Activated CD4-positive, alpha-beta T cell treated with anti-CD3 and anti-CD28 coated beads, Interleukin-2, amount 50 U/mL, for 1 hour (primary cell): ENCODE measurements around the gene SMIM36.
"Not testable (repeated sequence)": the region's sequence is repeated elsewhere in the genome, so short reads cannot be mapped to it uniquely, and the experiment has no call there.

ENCODE experiments used
- DNase-seq: peaks from one replicate; pipeline ENCODE4 v3.0.0-alpha.2; 2020

The SMIM36 gene

DNA sequence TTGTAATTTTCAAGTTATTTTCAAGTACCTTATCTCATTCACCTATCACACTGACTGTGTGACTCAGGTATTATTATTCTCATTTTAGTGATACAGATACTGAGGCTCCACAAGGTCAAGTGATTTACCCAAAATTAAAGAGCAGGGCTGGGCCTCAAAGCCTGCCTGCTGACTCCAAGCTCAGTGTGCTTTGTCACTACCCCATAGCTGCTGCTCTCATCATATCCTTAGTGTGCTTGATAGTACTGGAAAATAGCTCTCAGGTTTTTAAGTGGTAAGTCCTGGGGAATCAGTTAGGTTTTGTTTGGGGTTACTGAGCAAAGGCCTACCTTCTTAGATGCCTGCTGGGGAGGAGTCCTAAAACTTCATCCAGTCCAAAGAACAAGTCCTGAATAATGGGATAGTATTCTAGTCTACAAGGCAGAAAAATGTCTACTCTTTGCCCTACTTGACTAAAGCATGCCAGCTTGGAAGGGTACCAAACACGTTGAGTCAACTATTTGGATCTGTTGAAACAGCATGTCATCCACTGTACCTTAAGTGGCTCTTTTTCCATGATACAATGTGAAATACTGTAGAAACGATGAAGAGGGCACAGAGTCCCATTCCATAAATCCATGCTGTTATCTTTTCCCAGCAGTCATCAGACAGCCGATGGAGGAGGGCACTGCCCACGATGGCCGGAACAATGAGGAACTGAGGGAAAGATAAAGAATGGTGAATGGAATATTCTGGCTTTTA, 100.4 kb downstream of the SMIM36 start:
- no peak for DNase-seq

DNA sequence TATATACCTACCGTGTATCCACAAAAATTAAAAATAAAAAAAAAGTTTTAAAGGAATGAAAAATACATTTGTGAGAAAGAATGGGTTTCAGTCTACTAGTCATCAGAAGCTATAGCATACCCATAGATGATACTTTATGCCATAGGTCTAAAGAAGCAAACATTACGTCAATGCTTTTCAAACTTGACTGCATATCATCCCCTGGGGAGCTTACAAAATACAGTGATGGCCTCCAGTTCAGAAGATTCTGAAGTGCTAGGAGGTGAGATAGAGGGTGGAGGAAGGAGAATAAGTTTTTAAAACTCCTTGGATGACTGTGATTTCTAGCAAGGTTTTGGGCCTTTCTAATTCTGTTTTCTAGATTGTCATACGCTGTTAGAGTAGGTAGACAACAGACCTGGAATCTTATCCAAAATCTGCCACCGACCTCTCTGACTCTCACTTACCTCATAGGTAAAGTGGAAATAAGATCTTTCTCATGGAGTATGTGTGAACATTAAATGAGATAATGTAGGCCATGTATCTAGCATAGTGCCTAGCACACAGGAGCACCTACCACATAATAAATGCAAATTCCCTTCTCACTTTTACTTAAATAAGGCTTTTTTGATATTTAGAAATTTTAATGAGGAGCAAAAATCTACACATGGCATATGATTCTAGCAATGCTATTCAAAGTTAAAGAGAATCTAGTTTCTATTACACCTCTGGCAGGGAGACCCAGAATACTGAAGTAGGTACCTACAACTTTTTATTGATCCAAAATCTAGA, 102.0 kb downstream of the SMIM36 start:
- DNase-seq: no peak

DNA sequence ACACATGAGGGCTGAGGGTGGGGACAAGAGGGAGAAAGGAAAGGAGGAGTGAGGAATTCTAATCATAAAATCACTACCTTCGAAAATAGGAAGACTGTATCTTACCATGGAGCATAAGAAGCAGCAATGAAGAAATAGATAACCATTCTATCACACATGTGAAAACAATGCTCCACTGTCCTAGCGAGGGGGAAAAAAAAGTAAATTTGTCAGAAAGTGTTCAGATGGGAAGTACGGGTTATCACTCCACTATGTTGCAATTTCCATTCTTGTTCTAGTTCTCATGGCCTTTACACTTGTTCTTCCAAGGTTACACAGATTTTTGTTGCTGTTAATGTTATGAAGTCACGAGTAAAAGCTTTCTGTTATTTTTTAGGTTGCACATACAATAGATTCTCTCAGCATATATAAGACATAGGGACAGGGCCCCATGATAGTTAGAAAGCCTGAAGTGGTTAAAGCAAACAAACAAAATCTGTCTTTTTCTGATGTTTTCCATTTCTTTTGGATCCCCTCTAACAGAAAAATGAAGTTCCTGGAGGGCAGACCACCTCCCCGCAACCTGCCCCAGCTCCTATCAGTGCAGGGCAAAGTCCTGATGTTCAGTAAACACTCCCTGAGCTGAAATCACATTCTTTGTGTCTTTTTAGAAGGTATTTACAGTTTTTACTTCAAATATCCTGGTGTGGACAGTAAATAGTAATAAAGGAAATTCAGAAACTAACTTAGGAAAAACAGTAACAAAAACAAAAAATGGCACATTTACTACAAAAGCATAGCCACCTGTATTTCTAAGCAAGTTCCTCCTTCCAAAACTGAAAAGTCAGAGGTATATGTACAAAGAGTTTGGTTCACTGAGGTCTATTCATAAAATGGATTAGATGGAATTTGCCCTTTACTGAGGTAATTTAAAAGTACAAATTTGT, 103.3 kb downstream of the SMIM36 start:
- no peak for DNase-seq

DNA sequence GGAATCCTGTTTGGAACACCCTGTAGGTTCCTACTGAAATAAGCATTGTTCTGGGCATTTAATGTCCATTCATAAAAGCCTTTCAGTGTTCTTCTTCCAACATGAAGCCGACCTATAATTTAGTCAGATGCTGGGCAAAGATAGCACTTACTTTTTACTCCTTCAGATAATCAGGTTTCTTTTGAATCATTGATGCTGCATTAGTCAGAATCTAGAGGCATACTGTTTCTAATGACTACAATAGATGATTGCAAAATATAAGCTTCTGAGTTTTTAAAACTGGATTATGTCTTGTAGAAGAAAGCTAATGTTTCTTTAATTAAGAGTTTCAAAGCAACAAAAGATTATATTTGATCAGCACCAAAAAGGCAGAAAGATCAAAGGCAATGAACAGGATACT, 105.7 kb downstream of the SMIM36 start:
- no peak for DNase-seq

DNA sequence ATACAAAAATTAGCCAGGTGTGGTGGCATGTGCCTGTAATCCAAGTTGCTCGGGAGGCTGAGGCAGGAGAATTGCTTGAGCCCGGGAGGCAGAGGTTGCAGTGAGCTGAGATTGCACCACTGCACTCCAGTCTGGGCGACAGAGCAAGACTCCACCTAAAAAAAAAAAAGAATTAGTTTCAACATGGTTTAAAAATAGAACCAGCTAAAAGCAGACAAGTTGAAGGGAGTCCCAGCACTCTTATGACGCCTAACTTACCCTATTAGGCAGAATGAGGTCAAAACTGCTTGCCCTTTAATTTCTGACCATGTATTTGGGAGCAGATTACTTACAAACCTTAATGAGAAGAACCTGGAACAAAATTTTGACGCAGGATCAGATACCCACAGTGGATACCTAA, 107.1 kb downstream of the SMIM36 start:
- not testable (repeated sequence) for DNase-seq

DNA sequence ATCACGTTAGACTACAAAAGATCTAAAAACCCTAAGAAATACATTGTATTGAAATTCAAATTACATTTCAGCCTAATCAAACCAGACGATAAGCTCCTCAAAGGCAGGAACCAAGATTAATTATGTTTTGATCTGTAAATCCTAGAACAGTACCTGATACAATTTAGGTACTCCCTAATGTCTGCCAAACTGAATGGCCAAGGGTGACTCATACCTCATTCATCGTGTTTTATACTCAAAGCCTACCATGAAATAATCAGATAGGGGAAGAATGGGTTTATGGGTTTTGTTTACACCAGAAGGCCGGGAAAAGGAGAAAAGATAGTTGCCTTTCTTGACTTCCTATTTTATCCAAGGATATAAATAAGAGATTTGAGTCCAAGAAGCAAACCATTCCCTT, 108.9 kb downstream of the SMIM36 start:
- DNase-seq: no peak
